ENCODE results near the gene NFIX. TPM values are rescaled to one million over a fixed set of nuclear protein-coding genes. Genes with fewer than 3 reads are reported as not detected.

NFIX gene
- total and polyA plus RNA-seq, 7 donors, result 22.2 to 347 (median 220) TPM

GRCh38 chr19:13002166-13002898, 7.1 kb downstream of the NFIX start:
- no peak for TF ChIP-seq CTCF (IDR thresholded peaks at IDR 0.05)
- intact Hi-C loops (cut with DNase I), result loop anchor here in 1 of 2 donors (2.0 kb wide), 1 partner anchor 30 kb away; no protein-coding TSS in a partner anchor
- no peaks in the 10 kb centered on the region for H3K9me3 ChIP-seq
- peak overlapping the region; percentile 99 for H3K27ac ChIP-seq
- H3K4me3 ChIP-seq, result peak overlapping the region; percentile 60
- peaks cover 0 to 5% of the 10 kb centered on the region in 2 donors for H3K36me3 ChIP-seq (ENCODE audit: insufficient read depth in 1 of 2, low read depth in 1 of 2)
- peaks cover 75% of the 10 kb centered on the region for H3K4me1 ChIP-seq
- DNase-seq (peak; percentile 82 to 92), ATAC-seq (peak; percentile 67 to 71 (median 69))
- 15 to 27% (median 26%) methylated on average over 22 to 29 of the region's 29 CpGs for WGBS, 3 donors
- no peaks in the 10 kb centered on the region for H3K27me3 ChIP-seq (ENCODE audit: insufficient read depth in 3 of 3, low read length in 2 of 3)

DNA sequence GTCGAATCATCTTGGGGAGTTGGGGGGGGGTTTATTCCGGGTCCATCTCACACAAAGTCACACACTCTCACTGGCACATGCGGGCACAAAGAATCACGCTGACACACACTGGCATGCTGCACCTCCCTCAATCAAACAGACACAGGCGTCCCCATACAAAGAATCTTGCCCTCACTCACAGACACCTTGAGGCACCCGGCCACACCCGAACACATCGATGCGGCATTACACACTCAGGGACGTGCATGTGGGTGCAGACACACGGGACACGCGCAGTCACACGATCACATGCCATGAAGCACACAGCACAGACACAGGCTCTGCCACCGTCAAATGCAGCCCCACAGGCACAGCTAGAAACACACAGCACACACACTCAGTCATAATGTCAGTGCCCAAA, 7.8 kb downstream of the NFIX start:
- H3K9me3 ChIP-seq, result no peaks in the 10 kb centered on the region
- H3K27ac ChIP-seq, result peak overlapping the region; percentile 99
- DNase-seq (no peak), ATAC-seq (no peak)
- WGBS, 3 donors, result 25 to 47% (median 27%) methylated on average over 15 of the region's 15 CpGs
- peaks cover 0 to 5% of the 10 kb centered on the region in 2 donors for H3K36me3 ChIP-seq (ENCODE audit: insufficient read depth in 1 of 2, low read depth in 1 of 2)
- intact Hi-C loops (cut with DNase I), result loop anchor here in 1 of 2 donors (2.0 kb wide), 1 partner anchor 30 kb away; no protein-coding TSS in a partner anchor
- H3K27me3 ChIP-seq (ENCODE audit: insufficient read depth in 3 of 3, low read length in 2 of 3), result no peaks in the 10 kb centered on the region
- TF ChIP-seq CTCF (IDR thresholded peaks at IDR 0.05), result no peak
- peaks cover 79% of the 10 kb centered on the region for H3K4me1 ChIP-seq
- H3K4me3 ChIP-seq, result peak overlapping the region; percentile 60

DNA sequence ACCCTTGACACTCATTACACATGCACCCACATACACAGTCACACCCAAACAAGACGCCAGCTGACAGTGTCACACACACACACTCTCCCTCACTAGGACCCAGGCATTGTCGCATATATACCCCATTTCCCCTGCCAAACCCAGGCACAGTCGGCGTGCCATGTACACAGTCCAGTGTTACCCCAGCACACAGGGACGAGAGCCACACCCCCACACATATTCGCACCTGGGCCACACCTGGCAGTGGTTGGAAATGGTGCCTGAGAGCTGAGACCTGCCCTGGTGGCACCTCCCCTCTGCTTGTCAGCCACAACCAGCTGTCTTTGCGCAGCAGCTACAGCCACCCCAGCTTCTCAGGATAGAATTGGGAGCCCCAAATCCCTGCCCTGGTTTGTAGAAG, 9.0 kb downstream of the NFIX start:
- Histone ChIP-seq H3K4me1 (peaks cover 79% of the 10 kb centered on the region), H3K27me3 (ENCODE audit: insufficient read depth in 3 of 3, low read length in 2 of 3) (no peaks in the 10 kb centered on the region), H3K27ac (peak overlapping the region; percentile 99), H3K4me3 (peak overlapping the region; percentile 8), H3K36me3 (ENCODE audit: insufficient read depth in 1 of 2, low read depth in 1 of 2) (no peaks in the 10 kb centered on the region), H3K9me3 (no peaks in the 10 kb centered on the region)
- no peak for DNase-seq
- ATAC-seq, result no peak
- 43 to 72% (median 43%) methylated on average over 7 of the region's 7 CpGs for WGBS, 3 donors
- intact Hi-C loops (cut with DNase I), result no loop called here
- no peak for TF ChIP-seq CTCF (IDR thresholded peaks at IDR 0.05)

DNA sequence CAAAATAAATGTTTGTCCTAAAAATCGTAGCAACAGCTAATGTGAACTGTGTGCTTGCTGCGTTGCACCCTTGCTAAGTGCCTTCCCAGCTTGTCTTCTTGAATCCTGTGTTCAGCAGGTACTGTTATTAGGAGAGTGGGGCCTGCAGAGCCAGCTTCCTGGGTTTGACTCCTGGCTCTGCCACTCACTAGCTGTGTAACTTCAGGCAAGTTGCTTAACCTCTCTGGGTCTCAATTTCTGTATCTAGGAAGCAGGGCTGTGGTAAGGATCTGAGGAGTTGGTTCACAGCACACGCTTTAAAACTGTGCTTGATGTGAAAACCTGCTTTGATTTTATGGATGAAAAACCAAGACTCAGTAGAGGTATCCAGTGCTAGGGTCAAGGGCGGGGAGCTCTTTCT, 10.0 kb downstream of the NFIX start:
- no peaks in the 10 kb centered on the region for H3K9me3 ChIP-seq
- H3K4me3 ChIP-seq, result peak overlapping the region; percentile 57
- no peaks in the 10 kb centered on the region for H3K36me3 ChIP-seq (ENCODE audit: insufficient read depth in 1 of 2, low read depth in 1 of 2)
- H3K27me3 ChIP-seq (ENCODE audit: insufficient read depth in 3 of 3, low read length in 2 of 3), result no peaks in the 10 kb centered on the region
- TF ChIP-seq CTCF (IDR thresholded peaks at IDR 0.05), result no peak
- H3K27ac ChIP-seq, result peak overlapping the region; percentile 99
- ATAC-seq (no peak), DNase-seq (no peak)
- H3K4me1 ChIP-seq, result peaks cover 79% of the 10 kb centered on the region
- intact Hi-C loops (cut with DNase I), result no loop called here
- WGBS, 3 donors, result 54 to 81% (median 67%) methylated on average over 4 of the region's 4 CpGs

Measured in psoas muscle (tissue), 8 donors.